Measurements from ENCODE around the gene UBTD1. TPM values are rescaled to one million over a fixed set of nuclear protein-coding genes. Genes with fewer than 3 reads are reported as not detected.

The UBTD1 gene
- total and polyA plus RNA-seq, 10 of the 15 experiments (the other 5 are each of a cell fraction or from before 2014, with no cell fraction given): 0.04 to 1.5 (median 1.2) TPM; not detected in 1

DNA sequence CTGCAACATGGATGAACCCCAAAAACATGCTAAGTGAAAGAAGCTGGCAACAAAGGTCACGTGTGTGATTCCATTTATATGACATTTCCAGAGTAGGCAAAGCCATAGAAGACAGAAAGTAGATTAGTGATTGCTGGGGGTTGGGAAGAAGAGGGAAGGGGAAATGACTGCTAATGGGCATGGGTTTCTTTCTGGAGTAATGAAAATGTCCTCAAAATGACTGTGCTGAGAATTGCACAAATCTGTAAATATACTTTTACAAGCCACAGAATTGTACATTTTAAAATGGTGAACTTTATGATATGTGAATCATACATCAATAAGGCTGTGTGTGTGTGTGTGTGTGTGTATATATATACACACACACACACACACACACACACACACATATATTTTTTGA, 16.3 kb upstream of the UBTD1 start:
- intact Hi-C loops (cut with micrococcal nuclease; ENCODE audit: unreplicated experiment) (no loop called here), in situ Hi-C loops (cut with MboI) (no loop called here)
- no peaks in the 10 kb centered on the region for H3K27me3 ChIP-seq (replicated peaks in 1 of 2; ENCODE audit: control insufficient read depth in 2 of 2, insufficient read depth in 2 of 2, low read length in 1 of 2)
- no TSS peak for BruUV-seq (replicated peaks)
- RAD21 ChIA-PET (ENCODE audit: unreplicated experiment): no interaction called here
- H3K9ac ChIP-seq (ENCODE audit: control insufficient read depth, insufficient read depth, low read length): no peak overlapping the region
- CTCF ChIA-PET: no interaction called here
- H4K20me1 ChIP-seq (ENCODE audit: control insufficient read depth, insufficient read depth): no peaks in the 10 kb centered on the region
- no peak overlapping the region for H3K4me2 ChIP-seq (ENCODE audit: control insufficient read depth, insufficient read depth)
- no peaks in the 10 kb centered on the region for H3K4me1 ChIP-seq (ENCODE audit: control insufficient read depth, insufficient read depth, low read length)
- H3K9me3 ChIP-seq (replicated peaks; ENCODE audit: control insufficient read depth, insufficient read depth, low read length): no peaks in the 10 kb centered on the region
- POLR2A ChIA-PET: interaction anchor here (0.5 kb wide), 1 partner anchor 670 kb away, joined by 4 read pairs; no protein-coding TSS in a partner anchor
- H3K79me2 ChIP-seq (ENCODE audit: control insufficient read depth, insufficient read depth, low read length): peaks cover 13% of the 10 kb centered on the region
- H3K36me3 ChIP-seq (ENCODE audit: control insufficient read depth in 2 of 2, insufficient read depth in 2 of 2, low read length in 1 of 2): peaks cover 5 to 23% of the 10 kb centered on the region in 2 experiments
- SMC1A ChIA-PET (ENCODE audit: uncharacterized antibody, unreplicated experiment): no interaction called here
- no peak overlapping the region for H2AFZ ChIP-seq (ENCODE audit: control insufficient read depth, low read depth, low read length)
- 80% methylated on average over 1 of the region's 1 CpG for WGBS (ENCODE audit: insufficient coverage, insufficient replicate concordance, low lambda C conversion rate, missing lambda C conversion rate)
- no peak overlapping the region for H3K4me3 ChIP-seq
- FAIRE-seq: no peak
- no peak overlapping the region for H3K27ac ChIP-seq (ENCODE audit: control insufficient read depth, insufficient read depth)
- DNase-seq (ENCODE audit: low read depth, low spot score): no peak
- ATAC-seq: no peak
- TF ChIP-seq PML (IDR thresholded peaks at IDR 0.05; ENCODE audit: low read length): no peak
- no peak for TF ChIP-seq RCOR1 (conservative IDR thresholded peaks at IDR 0.05; ENCODE audit: low read depth, low read length)
- TF ChIP-seq, protein P1, sequence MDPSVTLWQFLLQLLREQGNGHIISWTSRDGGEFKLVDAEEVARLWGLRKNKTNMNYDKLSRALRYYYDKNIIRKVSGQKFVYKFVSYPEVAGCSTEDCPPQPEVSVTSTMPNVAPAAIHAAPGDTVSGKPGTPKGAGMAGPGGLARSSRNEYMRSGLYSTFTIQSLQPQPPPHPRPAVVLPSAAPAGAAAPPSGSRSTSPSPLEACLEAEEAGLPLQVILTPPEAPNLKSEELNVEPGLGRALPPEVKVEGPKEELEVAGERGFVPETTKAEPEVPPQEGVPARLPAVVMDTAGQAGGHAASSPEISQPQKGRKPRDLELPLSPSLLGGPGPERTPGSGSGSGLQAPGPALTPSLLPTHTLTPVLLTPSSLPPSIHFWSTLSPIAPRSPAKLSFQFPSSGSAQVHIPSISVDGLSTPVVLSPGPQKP (IDR thresholded peaks at IDR 0.05; ENCODE audit: low read depth, low read length): no peak
- TF ChIP-seq MXI1 (IDR thresholded peaks at IDR 0.05; ENCODE audit: low read depth, low read length): no peak
- no peak for TF ChIP-seq TCF12 (IDR thresholded peaks at IDR 0.05; ENCODE audit: low read depth, low read length)
- TF ChIP-seq EZH2 (IDR thresholded peaks at IDR 0.05; ENCODE audit: borderline replicate concordance, control insufficient read depth, low read depth, low read length): no peak
- TF ChIP-seq YBX1 (IDR thresholded peaks at IDR 0.05): no peak
- TF ChIP-seq EED (IDR thresholded peaks at IDR 0.05; ENCODE audit: low read depth): no peak
- TF ChIP-seq, protein P2, sequence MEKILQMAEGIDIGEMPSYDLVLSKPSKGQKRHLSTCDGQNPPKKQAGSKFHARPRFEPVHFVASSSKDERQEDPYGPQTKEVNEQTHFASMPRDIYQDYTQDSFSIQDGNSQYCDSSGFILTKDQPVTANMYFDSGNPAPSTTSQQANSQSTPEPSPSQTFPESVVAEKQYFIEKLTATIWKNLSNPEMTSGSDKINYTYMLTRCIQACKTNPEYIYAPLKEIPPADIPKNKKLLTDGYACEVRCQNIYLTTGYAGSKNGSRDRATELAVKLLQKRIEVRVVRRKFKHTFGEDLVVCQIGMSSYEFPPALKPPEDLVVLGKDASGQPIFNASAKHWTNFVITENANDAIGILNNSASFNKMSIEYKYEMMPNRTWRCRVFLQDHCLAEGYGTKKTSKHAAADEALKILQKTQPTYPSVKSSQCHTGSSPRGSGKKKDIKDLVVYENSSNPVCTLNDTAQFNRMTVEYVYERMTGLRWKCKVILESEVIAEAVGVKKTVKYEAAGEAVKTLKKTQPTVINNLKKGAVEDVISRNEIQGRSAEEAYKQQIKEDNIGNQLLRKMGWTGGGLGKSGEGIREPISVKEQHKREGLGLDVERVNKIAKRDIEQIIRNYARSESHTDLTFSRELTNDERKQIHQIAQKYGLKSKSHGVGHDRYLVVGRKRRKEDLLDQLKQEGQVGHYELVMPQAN (conservative IDR thresholded peaks at IDR 0.05): no peak
- TF ChIP-seq, protein P3, sequence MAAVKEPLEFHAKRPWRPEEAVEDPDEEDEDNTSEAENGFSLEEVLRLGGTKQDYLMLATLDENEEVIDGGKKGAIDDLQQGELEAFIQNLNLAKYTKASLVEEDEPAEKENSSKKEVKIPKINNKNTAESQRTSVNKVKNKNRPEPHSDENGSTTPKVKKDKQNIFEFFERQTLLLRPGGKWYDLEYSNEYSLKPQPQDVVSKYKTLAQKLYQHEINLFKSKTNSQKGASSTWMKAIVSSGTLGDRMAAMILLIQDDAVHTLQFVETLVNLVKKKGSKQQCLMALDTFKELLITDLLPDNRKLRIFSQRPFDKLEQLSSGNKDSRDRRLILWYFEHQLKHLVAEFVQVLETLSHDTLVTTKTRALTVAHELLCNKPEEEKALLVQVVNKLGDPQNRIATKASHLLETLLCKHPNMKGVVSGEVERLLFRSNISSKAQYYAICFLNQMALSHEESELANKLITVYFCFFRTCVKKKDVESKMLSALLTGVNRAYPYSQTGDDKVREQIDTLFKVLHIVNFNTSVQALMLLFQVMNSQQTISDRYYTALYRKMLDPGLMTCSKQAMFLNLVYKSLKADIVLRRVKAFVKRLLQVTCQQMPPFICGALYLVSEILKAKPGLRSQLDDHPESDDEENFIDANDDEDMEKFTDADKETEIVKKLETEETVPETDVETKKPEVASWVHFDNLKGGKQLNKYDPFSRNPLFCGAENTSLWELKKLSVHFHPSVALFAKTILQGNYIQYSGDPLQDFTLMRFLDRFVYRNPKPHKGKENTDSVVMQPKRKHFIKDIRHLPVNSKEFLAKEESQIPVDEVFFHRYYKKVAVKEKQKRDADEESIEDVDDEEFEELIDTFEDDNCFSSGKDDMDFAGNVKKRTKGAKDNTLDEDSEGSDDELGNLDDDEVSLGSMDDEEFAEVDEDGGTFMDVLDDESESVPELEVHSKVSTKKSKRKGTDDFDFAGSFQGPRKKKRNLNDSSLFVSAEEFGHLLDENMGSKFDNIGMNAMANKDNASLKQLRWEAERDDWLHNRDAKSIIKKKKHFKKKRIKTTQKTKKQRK (IDR thresholded peaks at IDR 0.05; ENCODE audit: low read depth, low read length): no peak
- no peak for TF ChIP-seq PAX8 (IDR thresholded peaks at IDR 0.05)
- TF ChIP-seq STAT3 (IDR thresholded peaks at IDR 0.05; ENCODE audit: low read depth, low read length): no peak
- TF ChIP-seq, protein P4, sequence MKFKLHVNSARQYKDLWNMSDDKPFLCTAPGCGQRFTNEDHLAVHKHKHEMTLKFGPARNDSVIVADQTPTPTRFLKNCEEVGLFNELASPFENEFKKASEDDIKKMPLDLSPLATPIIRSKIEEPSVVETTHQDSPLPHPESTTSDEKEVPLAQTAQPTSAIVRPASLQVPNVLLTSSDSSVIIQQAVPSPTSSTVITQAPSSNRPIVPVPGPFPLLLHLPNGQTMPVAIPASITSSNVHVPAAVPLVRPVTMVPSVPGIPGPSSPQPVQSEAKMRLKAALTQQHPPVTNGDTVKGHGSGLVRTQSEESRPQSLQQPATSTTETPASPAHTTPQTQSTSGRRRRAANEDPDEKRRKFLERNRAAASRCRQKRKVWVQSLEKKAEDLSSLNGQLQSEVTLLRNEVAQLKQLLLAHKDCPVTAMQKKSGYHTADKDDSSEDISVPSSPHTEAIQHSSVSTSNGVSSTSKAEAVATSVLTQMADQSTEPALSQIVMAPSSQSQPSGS (IDR thresholded peaks at IDR 0.05; ENCODE audit: low read length): no peak
- no peak for TF ChIP-seq SMAD1 (IDR thresholded peaks at IDR 0.05; ENCODE audit: low read depth, partially characterized antibody)
- TF ChIP-seq SUPT20H (IDR thresholded peaks at IDR 0.05; ENCODE audit: borderline replicate concordance, control insufficient read depth, low read depth, low read length): no peak
- no peak for TF ChIP-seq BCL11A (IDR thresholded peaks at IDR 0.05; ENCODE audit: low read depth, low read length)

Measured in GM12878 (cell line).